Astrocyte (in vitro differentiated cells and primary cell): ENCODE measurements around the gene N4BP2L1.

Experiments
- CTCF ChIP-seq: IDR thresholded peaks from 2 replicates; pipeline ENCODE4 v1.5.1; 2011; ENCODE audit warnings: low read depth, mild to moderate bottlenecking, inconsistent platforms, low read length, moderate library complexity; ENCODE audit not compliant: insufficient read depth
- EZH2 ChIP-seq: IDR thresholded peaks from 2 replicates; pipeline ENCODE4 v1.6.1; 2012; ENCODE audit warnings: mild to moderate bottlenecking, low read length, inconsistent platforms; ENCODE audit not compliant: insufficient read depth

- TF ChIP-seq CTCF (no peak), EZH2 (no peak)
These were observed 26.1 kb upstream of the N4BP2L1 start for GRCh38 chr13:32453981-32454380.
